22Rv1 (cell line): ENCODE results near the gene CLIC5.

Experiments used
- H3K27ac ChIP-seq: fragments of 450-650 bp; 2 replicates; pipeline ENCODE4 v1.5.1; 2017
- ZFX ChIP-seq: fragments of 450-650 bp; IDR thresholded peaks from 2 replicates; pipeline ENCODE4 v1.6.1; 2017; ENCODE audit warnings: antibody characterized with exemption, borderline replicate concordance
- TF ChIP-seq, protein P1 (sequence below): fragments of 450-650 bp; IDR thresholded peaks from 2 replicates; pipeline ENCODE4 v1.5.1; 2017; ENCODE audit warnings: mild to moderate bottlenecking

CLIC5 gene

DNA sequence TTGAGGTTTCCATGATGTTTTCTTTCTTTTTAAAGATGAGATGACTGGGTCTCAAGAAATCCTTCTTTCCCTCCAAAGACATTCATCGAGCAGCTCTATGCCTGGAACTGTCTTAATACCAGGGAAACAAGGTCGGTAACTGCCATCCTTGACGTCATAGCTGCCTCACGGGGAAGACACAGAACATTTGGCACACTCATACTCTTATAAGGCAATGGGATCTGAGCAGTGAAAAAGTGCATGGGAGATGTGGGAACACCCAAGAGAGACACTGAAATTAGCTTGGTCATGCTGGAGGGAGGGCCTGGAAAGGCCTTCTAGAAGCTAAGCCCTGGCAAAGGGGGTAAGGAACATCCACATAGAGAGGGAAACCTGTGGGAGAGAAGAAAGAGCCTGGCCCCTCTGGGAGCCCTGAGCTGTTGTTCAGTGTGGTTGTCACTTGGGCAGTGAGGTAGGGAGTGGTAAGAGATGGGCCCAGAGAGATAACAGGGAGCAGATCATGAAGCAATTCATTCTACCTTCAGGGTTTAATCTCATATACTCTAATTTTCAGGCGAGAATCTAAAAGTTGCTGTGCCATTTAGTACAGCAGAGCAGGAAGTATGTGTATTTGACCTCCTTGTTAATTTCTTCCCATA is 30.8 kb downstream of the CLIC5 start:
- TF ChIP-seq, protein P1, sequence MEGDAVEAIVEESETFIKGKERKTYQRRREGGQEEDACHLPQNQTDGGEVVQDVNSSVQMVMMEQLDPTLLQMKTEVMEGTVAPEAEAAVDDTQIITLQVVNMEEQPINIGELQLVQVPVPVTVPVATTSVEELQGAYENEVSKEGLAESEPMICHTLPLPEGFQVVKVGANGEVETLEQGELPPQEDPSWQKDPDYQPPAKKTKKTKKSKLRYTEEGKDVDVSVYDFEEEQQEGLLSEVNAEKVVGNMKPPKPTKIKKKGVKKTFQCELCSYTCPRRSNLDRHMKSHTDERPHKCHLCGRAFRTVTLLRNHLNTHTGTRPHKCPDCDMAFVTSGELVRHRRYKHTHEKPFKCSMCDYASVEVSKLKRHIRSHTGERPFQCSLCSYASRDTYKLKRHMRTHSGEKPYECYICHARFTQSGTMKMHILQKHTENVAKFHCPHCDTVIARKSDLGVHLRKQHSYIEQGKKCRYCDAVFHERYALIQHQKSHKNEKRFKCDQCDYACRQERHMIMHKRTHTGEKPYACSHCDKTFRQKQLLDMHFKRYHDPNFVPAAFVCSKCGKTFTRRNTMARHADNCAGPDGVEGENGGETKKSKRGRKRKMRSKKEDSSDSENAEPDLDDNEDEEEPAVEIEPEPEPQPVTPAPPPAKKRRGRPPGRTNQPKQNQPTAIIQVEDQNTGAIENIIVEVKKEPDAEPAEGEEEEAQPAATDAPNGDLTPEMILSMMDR = no peak
- no peak for TF ChIP-seq ZFX
- H3K27ac ChIP-seq = no peak overlapping the region

DNA sequence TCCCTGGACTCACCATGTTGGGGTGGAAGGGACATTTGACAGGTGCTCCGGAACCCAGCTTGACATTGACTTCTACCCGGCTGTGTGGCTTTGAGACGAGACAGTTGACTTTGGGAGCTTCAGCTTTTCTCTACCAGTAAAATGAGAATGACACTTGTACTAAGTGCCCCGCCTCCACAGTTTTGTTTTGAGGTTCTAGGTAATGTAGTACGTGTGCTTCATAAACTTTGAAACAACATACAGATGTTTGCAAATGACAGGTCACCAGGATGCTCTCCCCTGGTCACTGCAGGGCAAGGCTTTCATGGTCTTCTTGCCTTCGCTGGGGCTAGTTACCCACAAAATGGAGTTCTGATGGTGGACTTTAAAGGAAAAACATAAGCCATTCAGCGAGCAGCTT is 31.3 kb downstream of the CLIC5 start:
- TF ChIP-seq, protein P1 = no peak
- no peak for TF ChIP-seq ZFX
- no peak overlapping the region for H3K27ac ChIP-seq

DNA sequence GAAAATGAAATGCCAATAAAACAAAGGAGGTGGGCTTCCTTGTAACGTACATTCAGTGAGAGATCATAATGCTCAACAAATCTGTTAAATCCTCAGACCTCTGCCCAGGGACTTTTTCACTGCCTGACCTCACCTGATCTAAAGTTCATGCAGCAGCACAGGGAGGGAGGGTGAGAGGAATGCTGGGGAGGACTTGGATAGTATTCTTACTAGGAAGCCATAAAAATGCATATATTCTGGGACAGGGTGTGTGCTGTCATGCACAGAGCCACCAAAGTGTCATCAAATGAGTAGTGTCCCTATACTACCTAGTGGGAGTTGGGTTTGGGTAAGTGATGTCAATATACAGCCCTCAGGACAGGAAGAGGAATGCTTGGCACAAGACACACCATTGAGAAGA is 32.6 kb downstream of the CLIC5 start:
- no peak for TF ChIP-seq ZFX
- TF ChIP-seq, protein P1 = no peak
- no peak overlapping the region for H3K27ac ChIP-seq

DNA sequence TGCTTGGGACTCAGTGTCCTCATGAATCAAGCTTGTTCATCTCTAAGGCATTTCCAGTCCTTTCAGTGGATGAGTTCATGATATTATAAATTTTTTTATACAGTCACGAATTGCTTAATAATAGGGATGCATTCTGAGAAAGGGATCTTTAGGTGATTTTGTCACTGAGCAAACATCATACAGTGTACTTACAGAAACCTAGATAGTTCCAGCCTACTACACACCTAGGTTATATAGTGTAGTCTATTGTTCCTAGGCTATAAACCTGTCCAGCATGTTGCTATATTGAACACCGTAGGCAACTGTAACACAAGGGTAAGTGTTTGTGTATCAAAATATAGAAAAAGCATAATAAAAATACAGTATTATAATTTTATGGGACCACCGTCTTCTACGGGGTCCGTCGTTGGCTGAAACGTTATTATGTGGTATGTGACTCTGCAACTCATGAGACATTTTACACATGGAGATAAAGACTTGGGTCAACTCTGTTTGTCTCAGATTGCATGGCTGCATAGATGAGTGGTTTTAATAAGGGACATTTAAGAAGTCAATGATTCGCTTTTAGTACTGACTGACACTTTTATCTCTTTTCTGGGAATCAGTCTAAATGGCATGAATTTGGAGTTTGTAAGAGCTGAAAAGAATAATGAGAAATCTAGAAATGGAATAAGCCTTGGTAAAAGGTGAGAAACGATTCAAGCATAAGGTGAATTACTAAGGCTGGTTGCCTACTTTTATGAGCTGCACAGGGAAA is 33.2 kb downstream of the CLIC5 start:
- H3K27ac ChIP-seq = no peak overlapping the region
- TF ChIP-seq ZFX = no peak
- TF ChIP-seq, protein P1 = no peak

DNA sequence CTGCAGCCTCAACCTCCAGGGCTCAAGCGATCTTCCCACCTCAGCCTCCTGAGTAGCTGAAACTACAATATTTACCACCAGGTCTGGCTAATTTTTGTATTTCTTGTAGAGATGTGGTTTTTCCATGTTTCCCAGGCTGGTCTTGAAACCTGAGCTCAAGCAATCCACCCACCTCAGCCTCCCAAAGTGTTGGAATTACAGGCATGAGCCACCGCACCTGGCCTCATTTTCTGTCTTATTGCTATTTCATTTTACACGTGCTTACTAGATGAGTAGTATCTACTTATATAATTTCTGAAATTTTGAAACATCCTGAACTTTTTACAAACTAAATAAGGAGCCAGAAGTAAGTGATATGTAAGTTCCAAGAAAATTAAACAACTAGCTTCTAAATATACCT is 34.6 kb downstream of the CLIC5 start:
- TF ChIP-seq, protein P1 = no peak
- no peak for TF ChIP-seq ZFX
- H3K27ac ChIP-seq = no peak overlapping the region

DNA sequence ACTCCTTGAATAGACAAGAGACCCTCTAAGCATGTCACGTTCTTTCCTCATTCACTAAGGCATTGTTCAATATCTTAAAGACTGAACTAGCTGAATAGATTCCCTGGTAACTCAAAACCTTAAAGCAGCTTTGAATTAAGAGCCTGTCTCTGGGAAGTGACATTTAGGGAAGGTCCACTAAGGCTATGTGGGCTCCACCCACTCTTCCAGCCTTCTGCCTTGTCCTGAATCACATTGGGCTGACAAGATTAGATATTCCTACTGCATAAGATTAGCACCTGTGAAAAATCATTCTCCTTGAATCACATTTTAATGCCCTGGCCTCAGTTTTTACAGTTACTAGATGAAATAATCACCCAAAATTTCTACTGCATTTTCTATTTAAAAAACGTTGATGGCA is 36.3 kb downstream of the CLIC5 start:
- no peak overlapping the region for H3K27ac ChIP-seq
- TF ChIP-seq, protein P1 = no peak
- TF ChIP-seq ZFX = no peak

DNA sequence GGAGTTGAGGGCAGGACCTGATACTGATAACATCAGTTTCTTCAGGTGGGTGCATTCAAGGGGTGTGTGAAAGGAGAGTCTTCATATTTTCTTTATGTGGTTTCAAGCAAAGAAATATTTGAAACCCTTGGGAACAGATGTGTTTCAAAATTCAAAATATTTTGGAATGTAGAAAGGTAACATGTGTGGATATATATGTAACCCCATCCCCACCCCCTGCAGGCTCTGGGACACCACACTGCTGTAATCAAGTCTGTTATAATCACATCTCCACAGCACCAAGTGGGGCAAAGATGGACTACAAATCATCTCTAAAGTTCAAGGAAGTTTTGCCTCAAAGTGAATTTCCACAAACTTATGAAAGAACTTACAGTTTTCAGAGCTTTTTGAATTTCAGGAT is 41.1 kb downstream of the CLIC5 start:
- no peak for TF ChIP-seq ZFX
- TF ChIP-seq, protein P1 = no peak
- H3K27ac ChIP-seq = no peak overlapping the region
